AG04450 (cell line): ENCODE data around the gene MMD. TPM values are rescaled to one million over a fixed set of nuclear protein-coding genes. Genes with fewer than 3 reads are reported as not detected.

Experiments used
- CTCF ChIA-PET: fragments of 300-600, 350-600 bp; formaldehyde crosslinking; extraction: SDS; loops from one replicate; lab custom pipeline; 2022; ENCODE audit warnings: antibody characterized with exemption, inconsistent platforms; lab: Charles Lee
- POLR2A ChIA-PET: fragments of 350-600 bp; formaldehyde crosslinking; extraction: SDS; loops from one replicate; lab custom pipeline; 2021; ENCODE audit warnings: antibody characterized with exemption, inconsistent platforms; lab: Yijun Ruan, JAX
- DNase-seq: peaks from one replicate; pipeline ENCODE4 v3.0.0-alpha.2; 2011; ENCODE audit warnings: low read depth, low spot score
- H3K27ac ChIP-seq: one replicate; pipeline ENCODE4 v1.5.1; 2012; ENCODE audit warnings: low read depth, low read length, control low read depth
- H3K27me3 ChIP-seq: one replicate; pipeline ENCODE4 v1.6.0; 2012; ENCODE audit warnings: low read length; ENCODE audit not compliant: control insufficient read depth, insufficient read depth
- H3K4me3 ChIP-seq: 2 replicates; pipeline ENCODE4 v1.5.1; 2011; ENCODE audit warnings: mild to moderate bottlenecking, low read depth, low read length, control low read depth
- H3K9me3 ChIP-seq: 2 replicates; pipeline ENCODE4 v1.5.1; 2012; ENCODE audit warnings: low read length; ENCODE audit not compliant: control insufficient read depth, insufficient read depth
- polyA plus RNA-seq: library from polyadenylated mRNA; depleted of rRNA; stranded (reverse); fragments of >200 nt; gene quantifications from 2 replicates; pipeline ENCODE4 v1.2.3, GENCODE V29; 2011
- TF ChIP-seq, protein P1 (sequence below): IDR thresholded peaks from 2 replicates; pipeline ENCODE4 v1.5.1; 2011; ENCODE audit warnings: low read depth, low read length, control low read depth, inconsistent platforms

MMD gene
- polyA plus RNA-seq, 1 experiment = 41.6 TPM

DNA sequence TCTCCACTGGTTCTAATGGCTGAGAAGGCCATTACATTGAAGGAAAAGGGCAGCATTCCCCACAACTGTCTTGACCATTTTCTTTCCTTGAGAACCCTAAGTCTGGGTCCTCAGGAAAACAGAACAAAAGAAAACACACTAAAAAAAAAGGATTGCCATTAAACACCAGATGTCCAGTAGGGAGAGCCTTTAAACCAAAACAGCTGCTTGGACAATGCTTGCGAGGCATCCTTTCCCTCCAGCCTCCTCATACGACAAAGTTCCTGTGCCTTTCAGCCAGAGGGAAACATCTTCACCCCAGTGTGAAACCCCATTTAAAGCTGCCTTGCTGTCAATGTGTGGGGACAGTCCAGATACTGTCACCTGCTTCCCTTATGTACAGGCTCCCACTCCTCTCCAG, 74.3 kb downstream of the MMD start:
- H3K27me3 ChIP-seq = peaks cover 6% of the 10 kb centered on the region
- TF ChIP-seq, protein P1, sequence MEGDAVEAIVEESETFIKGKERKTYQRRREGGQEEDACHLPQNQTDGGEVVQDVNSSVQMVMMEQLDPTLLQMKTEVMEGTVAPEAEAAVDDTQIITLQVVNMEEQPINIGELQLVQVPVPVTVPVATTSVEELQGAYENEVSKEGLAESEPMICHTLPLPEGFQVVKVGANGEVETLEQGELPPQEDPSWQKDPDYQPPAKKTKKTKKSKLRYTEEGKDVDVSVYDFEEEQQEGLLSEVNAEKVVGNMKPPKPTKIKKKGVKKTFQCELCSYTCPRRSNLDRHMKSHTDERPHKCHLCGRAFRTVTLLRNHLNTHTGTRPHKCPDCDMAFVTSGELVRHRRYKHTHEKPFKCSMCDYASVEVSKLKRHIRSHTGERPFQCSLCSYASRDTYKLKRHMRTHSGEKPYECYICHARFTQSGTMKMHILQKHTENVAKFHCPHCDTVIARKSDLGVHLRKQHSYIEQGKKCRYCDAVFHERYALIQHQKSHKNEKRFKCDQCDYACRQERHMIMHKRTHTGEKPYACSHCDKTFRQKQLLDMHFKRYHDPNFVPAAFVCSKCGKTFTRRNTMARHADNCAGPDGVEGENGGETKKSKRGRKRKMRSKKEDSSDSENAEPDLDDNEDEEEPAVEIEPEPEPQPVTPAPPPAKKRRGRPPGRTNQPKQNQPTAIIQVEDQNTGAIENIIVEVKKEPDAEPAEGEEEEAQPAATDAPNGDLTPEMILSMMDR = no peak
- no peak overlapping the region for H3K4me3 ChIP-seq
- H3K27ac ChIP-seq = no peak overlapping the region
- no peaks in the 10 kb centered on the region for H3K9me3 ChIP-seq
- DNase-seq = no peak
- POLR2A ChIA-PET = no interaction called here
- CTCF ChIA-PET = interaction anchor here (0.9 to 6.7 kb wide), 10 partner anchors 9 to 362 kb away, joined by 3 to 81 read pairs (median 5); no protein-coding TSS in a partner anchor

DNA sequence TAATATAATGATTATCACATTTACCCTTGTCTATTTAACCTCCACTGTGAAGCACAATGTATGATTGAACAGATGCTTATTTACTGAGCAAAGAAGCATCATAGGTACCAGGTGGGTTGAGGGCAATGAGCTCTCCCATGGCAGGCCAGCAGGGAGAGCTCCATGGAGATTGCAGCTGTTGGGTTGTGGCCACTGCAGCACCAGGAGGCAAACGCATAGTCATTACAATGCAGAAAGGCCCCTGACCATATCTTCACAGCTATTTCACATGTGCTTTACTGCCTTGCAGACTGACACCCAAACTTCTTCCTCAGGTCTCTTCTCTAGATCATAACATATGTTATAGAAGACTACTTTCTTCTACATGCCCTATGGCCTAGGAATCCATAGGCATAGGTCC, 75.0 kb downstream of the MMD start:
- Histone ChIP-seq H3K27me3 (peaks cover 6% of the 10 kb centered on the region), H3K27ac (no peak overlapping the region), H3K4me3 (no peak overlapping the region), H3K9me3 (no peaks in the 10 kb centered on the region)
- TF ChIP-seq, protein P1 = no peak
- POLR2A ChIA-PET = no interaction called here
- CTCF ChIA-PET = interaction anchor here (3.4 to 6.7 kb wide), 3 partner anchors 11 to 354 kb away, joined by 30 to 81 read pairs (median 46); no protein-coding TSS in a partner anchor
- DNase-seq = no peak

DNA sequence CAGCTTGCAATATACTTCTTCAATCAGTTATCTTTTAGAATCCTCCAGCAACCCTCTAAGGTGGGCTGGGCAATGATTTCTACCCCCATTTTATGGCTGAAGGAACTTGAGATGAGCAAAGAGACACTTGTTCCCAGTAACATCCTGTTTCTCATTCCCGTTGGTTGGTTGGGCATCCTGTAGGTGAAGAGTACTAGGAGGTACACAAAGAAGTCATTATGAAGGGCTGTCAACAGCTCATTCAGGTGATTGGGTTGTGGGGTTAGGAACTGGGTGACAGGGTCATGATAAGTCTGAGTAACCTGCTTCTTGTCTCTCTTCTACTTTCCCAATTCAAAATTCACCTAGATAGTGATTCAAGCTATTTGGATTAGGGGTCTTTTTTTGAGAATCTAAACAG, 76.5 kb downstream of the MMD start:
- ChIA-PET CTCF (interaction anchor here (1.0 to 1.4 kb wide), 2 partner anchors 10 to 12 kb away, joined by 4 read pairs; no protein-coding TSS in a partner anchor), POLR2A (no interaction called here)
- Histone ChIP-seq H3K9me3 (no peaks in the 10 kb centered on the region), H3K4me3 (no peak overlapping the region), H3K27ac (no peak overlapping the region), H3K27me3 (peaks cover 3% of the 10 kb centered on the region)
- no peak for DNase-seq
- TF ChIP-seq, protein P1 = no peak

GRCh38 chr17:55344514-55344997, 77.1 kb downstream of the MMD start:
- H3K4me3 ChIP-seq = no peak overlapping the region
- TF ChIP-seq, protein P1 = no peak
- no peaks in the 10 kb centered on the region for H3K9me3 ChIP-seq
- DNase-seq = no peak
- H3K27ac ChIP-seq = no peak overlapping the region
- peaks cover 3% of the 10 kb centered on the region for H3K27me3 ChIP-seq
- ChIA-PET CTCF (interaction anchor here (1.0 to 1.4 kb wide), 2 partner anchors 11 to 12 kb away, joined by 4 read pairs; no protein-coding TSS in a partner anchor), POLR2A (no interaction called here)

DNA sequence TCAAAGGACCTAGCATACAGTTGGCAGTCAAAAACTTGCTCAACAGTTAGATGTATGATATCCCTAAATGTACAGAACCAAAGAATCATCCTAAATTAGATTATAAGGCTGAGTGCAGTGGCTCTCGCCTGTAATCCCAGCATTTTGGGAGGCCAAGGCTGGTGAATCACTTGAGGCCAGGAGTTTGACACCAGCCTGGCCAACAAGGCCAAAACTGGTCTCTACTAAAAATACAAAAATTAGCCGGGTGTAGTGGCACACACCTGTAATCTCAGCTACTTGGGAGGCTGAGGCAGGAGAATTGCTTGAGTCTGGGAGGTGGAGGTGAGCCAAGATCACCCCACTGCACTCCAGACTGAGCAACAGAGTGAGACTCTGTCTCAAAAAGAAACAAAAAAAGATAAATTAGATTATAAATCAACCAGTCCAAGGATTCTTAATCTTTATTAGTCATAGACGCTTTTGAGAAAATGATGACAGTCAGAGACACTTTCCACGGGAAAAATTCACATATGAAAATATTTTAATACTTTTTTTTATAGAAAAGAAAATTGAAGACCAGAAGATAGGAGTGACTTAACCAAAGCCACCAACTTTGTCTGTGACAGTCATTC, 77.6 kb downstream of the MMD start:
- POLR2A ChIA-PET = no interaction called here
- Histone ChIP-seq H3K9me3 (no peaks in the 10 kb centered on the region), H3K27ac (no peak overlapping the region), H3K4me3 (no peak overlapping the region), H3K27me3 (peaks cover 5% of the 10 kb centered on the region)
- DNase-seq = no peak
- TF ChIP-seq, protein P1 = no peak
- CTCF ChIA-PET = interaction anchor here (1.4 kb wide), 1 partner anchor 13 kb away, joined by 4 read pairs; no protein-coding TSS in a partner anchor
